Testis (tissue), 3 donors: ENCODE data around the gene FAM13B. TPM values are rescaled to one million over a fixed set of nuclear protein-coding genes. Genes with fewer than 3 reads are reported as not detected.

Experiments
- DNase-seq: peaks from one replicate; pipeline ENCODE4 v3.0.0-alpha.2; 2019
- H3K27ac ChIP-seq, 2 donors: fragments of 200-600 bp; sonication (generic); one replicate each; pipeline ENCODE4 v1.5.1; 2019
- H3K27me3 ChIP-seq: fragments of 200-600 bp; sonication (generic); one replicate; pipeline ENCODE4 v1.5.1; 2019
- H3K36me3 ChIP-seq: fragments of 200-600 bp; sonication (generic); one replicate; pipeline ENCODE4 v1.5.1; 2017; ENCODE audit warnings: low read depth; ENCODE audit errors: missing control alignments
- H3K4me1 ChIP-seq: fragments of 200-600 bp; sonication (generic); one replicate; pipeline ENCODE4 v1.5.1; 2019
- H3K4me3 ChIP-seq, 2 donors: fragments of 200-600 bp; sonication (generic); one replicate each; pipeline ENCODE4 v1.5.1; 2017 to 2019
- H3K9me3 ChIP-seq: fragments of 200-600 bp; sonication (generic); one replicate; pipeline ENCODE4 v1.5.1; 2017
- CTCF ChIP-seq, 3 experiments: fragments of 450-650 bp in 2 of 3; fragments of 200-600 bp in 1 of 3; sonication (generic) in 1 of 3; IDR thresholded peaks; one replicate each; pipeline ENCODE4 v1.5.1; 2016 to 2019; ENCODE audit warnings: antibody characterized with exemption in 3 of 3, mild to moderate bottlenecking in 2 of 3, moderate library complexity in 1 of 3
- POLR2A ChIP-seq: fragments of 450-650 bp; IDR thresholded peaks from one replicate; pipeline ENCODE4 v1.6.1; 2017; ENCODE audit warnings: antibody characterized with exemption, mild to moderate bottlenecking, moderate library complexity
- WGBS, 2 donors: methylation state at CpG; one replicate each; pipeline ENCODE4 v1.1.5; 2018; 5-methylcytosine and 5-hydroxymethylcytosine counted together
- intact Hi-C: fragments of 100-400 bp; cut with DNase I; formaldehyde crosslinking; loops from one replicate; pipeline ENCODE4 v1.15.1; 2023; ENCODE audit warnings: low total_unique reads
- polyA plus RNA-seq: library from polyadenylated mRNA; stranded (reverse); fragments of 350-450 nt; fragmentation: Illumina TruSeq; extraction: RNeasy Lipid Tissue Mini Kit (QIAGEN cat#74804); gene quantifications from one replicate; pipeline ENCODE4 v1.2.3, GENCODE V29; 2014; ENCODE audit warnings: low read depth, low replicate concordance; ENCODE audit not compliant: insufficient read depth
- total RNA-seq, 2 donors: library from RNA; depleted of rRNA; stranded (reverse); fragments of >200 nt; gene quantifications; one replicate each; pipeline ENCODE4 v1.2.3, GENCODE V29; 2016

Gene FAM13B
- total and polyA plus RNA-seq, 3 donors from 2014 or later: 56.5 to 134 (median 125) TPM

DNA sequence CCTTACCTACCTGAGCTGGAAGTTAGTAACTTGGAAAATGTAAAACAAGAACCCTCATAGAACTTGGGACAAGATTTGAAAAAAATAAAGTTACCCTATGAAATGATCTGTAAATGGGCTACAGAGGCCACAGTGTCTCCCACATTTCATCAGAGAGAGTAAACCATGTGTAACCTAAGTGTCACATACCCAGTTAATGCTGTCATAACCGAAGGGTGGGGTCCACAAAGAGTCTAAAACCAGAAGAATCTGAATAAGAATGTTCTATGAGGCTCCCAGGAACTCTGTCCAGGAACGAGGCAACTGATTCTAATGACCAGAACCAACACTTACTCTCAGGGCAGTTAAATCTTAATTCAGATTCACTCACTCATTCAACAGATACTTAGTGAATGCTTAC, 1.0 kb upstream of the FAM13B start:
- intact Hi-C loops: loop anchor here (10.0 kb wide), 1 partner anchor 101 kb away; the partner anchor contains the start of gene NME5
- Histone ChIP-seq H3K9me3 (no peaks in the 10 kb centered on the region), H3K4me3 (no peak overlapping the region), H3K27ac (peak overlapping the region; percentile 99 to 100), H3K4me1 (peaks cover 47% of the 10 kb centered on the region), H3K27me3 (no peaks in the 10 kb centered on the region), H3K36me3 (no peaks in the 10 kb centered on the region)
- no peak for DNase-seq
- WGBS, 2 donors: 38 to 57% methylated on average over 2 of the region's 2 CpGs
- TF ChIP-seq POLR2A (no peak), CTCF (IDR thresholded peaks at IDR 0.05) (no peak)

GRCh38 chr5:138033386-138033808, 518 bp upstream of the FAM13B start:
- WGBS, 2 donors: 1% methylated on average over 10 to 15 of the region's 15 CpGs
- intact Hi-C loops: loop anchor here (10.0 kb wide), 1 partner anchor 101 kb away; the partner anchor contains the start of gene NME5
- Histone ChIP-seq H3K4me3 (peak overlapping the region; percentile 88 to 99), H3K27me3 (no peaks in the 10 kb centered on the region), H3K9me3 (no peaks in the 10 kb centered on the region), H3K27ac (peak overlapping the region; percentile 99 to 100), H3K36me3 (no peaks in the 10 kb centered on the region), H3K4me1 (peaks cover 42% of the 10 kb centered on the region)
- TF ChIP-seq POLR2A (no peak), CTCF (IDR thresholded peaks at IDR 0.05) (no peak)
- DNase-seq: peak; percentile 43

GRCh38 chr5:138032028-138032571, 779 bp downstream of the FAM13B start:
- H3K4me1 ChIP-seq: peaks cover 33% of the 10 kb centered on the region
- peak overlapping the region; percentile 99 to 100 for H3K27ac ChIP-seq
- WGBS, 2 donors: 3 to 5% methylated on average over 20 to 24 of the region's 24 CpGs
- H3K36me3 ChIP-seq: no peaks in the 10 kb centered on the region
- H3K9me3 ChIP-seq: no peaks in the 10 kb centered on the region
- intact Hi-C loops: loop anchor here (10.0 kb wide), 1 partner anchor 103 kb away; the partner anchor contains the start of gene NME5
- DNase-seq: peak; percentile 73
- H3K27me3 ChIP-seq: no peaks in the 10 kb centered on the region
- TF ChIP-seq POLR2A (no peak), CTCF (IDR thresholded peaks at IDR 0.05) (no peak)
- peak overlapping the region; percentile 88 to 99 for H3K4me3 ChIP-seq

- Histone ChIP-seq H3K27me3 (no peaks in the 10 kb centered on the region), H3K9me3 (no peaks in the 10 kb centered on the region), H3K27ac (no peak overlapping the region), H3K4me1 (peaks cover 20% of the 10 kb centered on the region), H3K36me3 (no peaks in the 10 kb centered on the region), H3K4me3 (no peak overlapping the region)
- intact Hi-C loops: loop anchor here (10.0 kb wide), 1 partner anchor 105 kb away; the partner anchor contains the start of gene NME5
- DNase-seq: no peak
- TF ChIP-seq POLR2A (no peak), CTCF (IDR thresholded peaks at IDR 0.05) (no peak)
- WGBS, 2 donors: 61 to 80% methylated on average over 2 of the region's 2 CpGs
Measured at GRCh38 chr5:138029944-138030343, 2.9 kb downstream of the FAM13B start.

- Histone ChIP-seq H3K4me1 (peaks cover 20% of the 10 kb centered on the region), H3K4me3 (no peak overlapping the region), H3K36me3 (no peaks in the 10 kb centered on the region), H3K27me3 (no peaks in the 10 kb centered on the region), H3K27ac (no peak overlapping the region), H3K9me3 (no peaks in the 10 kb centered on the region)
- 58 to 72% methylated on average over 2 of the region's 2 CpGs for WGBS, 2 donors
- intact Hi-C loops: no loop called here
- no peak for DNase-seq
- no peak for TF ChIP-seq CTCF (IDR thresholded peaks at IDR 0.05)
- no peak for TF ChIP-seq POLR2A
Measured at GRCh38 chr5:138029501-138029900, 3.4 kb downstream of the FAM13B start.
